HG03159 (cell line): Measurements from ENCODE around the gene CACNA1C.

Source experiments
- ATAC-seq: cut with Tn5 transposase; IDR thresholded peaks from one replicate; pipeline ENCODE4 v1.9.1; 2021; ENCODE audit warnings: mild to moderate bottlenecking, moderate library complexity; ENCODE audit not compliant: unreplicated experiment

CACNA1C gene

DNA sequence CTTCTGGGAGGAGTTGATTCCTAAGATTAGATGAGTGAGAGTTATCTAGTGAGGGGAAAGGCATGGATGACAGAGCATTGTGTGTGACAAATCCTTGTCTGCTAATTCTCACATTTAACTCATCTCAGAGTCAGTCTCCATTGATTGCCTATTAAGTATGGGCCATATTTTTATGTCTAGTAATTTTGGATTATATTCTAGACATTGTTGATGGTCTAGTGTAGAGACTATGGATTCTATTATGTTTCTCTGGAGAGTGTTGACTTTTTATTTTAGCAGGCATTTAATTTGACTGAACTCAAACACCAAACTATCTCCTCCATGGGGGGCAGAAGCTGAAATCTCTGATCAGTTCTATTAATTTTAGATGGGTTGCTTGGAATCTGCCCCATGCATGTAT is 114.4 kb downstream of the CACNA1C start:
- no peak for ATAC-seq

DNA sequence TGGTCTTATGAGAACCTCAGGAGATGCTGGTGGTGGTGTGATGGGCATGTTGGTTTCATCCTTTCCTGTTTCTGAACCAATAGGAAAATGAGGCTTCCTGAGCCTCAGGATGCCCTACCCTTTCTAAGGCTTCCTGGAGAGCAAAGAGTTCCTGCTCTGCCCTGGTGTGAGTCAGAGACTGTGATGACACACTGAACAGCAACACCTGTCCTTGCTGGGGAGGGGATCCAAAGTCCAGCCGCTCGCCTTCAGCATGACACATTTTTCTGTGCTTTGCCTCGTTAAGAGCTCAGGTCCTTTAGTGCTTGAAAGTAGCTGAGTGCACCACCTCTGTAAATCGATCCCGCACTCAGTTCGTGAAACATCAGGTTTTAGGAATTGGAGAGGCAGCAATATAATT is 116.0 kb downstream of the CACNA1C start:
- no peak for ATAC-seq

DNA sequence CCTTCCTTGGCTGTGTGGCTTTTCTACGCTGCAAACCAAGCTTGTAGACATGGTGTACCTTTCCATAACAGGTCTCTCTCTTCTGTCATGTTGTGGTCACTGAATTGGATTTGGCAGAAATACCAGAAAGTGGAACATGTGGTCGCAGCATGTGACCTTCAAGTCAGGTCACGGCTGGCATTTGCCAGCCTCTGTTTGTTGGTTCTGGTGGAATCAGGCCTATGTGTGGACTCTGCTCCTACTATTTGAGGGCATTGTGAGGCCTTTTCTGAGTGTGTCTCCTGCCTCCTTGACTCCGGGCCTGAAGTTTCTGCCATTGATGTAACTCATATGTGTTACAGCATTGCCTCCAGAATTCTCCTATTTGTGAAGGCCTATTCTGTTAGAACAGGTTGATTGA is 116.7 kb downstream of the CACNA1C start:
- ATAC-seq: no peak

DNA sequence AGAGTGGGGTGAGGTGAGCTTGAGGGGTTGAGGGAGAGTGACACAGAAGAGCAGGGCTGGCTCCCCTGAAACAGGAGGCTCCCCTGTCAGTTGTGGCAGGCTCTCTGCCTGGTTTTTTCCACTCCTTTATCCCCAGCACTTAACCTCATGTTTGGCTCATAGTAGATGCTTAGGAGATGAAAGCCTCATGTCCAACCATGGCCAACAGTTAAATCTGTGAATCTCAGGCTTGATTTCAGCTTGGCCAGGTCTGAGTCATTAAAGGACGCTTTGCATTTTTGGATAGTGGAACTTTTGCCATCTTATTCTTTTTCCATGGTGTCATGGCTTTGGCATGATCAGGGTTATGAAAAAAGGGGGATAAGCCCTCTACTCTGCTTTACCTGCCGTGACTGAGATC is 117.2 kb downstream of the CACNA1C start:
- ATAC-seq: no peak

DNA sequence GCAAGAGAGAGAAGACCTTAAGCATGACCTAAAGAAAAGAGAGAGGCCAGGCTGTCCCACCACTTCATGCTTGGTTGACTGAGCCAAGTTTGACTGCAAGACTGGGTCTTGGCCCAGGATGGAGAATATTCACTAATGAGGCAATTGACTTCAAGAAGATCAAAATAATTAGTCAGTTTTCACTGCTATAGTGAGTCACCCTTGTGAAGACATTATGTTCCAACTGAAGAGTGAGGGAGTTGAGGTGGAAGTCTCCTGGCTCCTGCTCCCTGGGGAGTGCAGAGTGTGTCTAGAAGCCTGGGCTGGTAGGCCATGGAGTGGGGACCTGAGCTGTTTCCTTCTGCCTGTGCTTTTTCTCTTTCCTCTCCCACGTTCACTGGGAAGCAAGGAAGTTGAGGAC is 117.6 kb downstream of the CACNA1C start:
- no peak for ATAC-seq

DNA sequence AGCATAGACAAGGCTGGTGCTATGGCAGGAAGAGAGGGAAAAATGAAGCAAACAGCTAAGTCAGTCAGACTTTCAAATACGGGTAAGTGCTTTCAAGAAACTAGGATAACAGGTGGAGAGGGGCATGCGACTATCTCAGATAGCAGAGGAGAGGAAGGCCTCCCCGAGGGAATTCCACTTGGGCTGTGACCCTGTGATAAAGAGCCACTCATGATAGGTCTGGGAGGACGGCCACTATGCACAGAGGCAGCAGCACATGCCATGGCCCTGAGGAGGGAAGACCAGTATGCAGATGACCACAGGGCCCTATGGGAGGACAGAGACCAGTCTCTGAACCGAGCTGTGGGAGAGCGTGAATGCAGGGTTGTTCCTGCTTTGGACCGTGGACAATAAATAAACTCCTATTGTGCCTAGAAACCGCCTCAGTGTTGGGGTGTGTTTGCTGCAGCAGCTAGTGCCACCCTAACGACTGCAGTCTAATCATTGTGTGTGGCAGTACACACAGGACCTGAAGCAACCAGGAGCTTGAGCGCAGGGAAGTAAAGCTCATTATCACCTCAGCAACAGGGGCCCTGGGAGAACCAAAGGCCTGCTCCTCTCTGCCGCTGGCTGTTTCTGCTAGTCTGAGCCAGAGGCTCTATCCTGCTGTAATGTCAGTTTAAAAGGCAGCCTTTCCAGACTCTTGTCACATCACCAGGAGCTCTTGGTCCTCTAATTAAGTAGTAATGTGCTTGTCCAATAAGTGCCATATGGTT is 119.1 kb downstream of the CACNA1C start:
- no peak for ATAC-seq

DNA sequence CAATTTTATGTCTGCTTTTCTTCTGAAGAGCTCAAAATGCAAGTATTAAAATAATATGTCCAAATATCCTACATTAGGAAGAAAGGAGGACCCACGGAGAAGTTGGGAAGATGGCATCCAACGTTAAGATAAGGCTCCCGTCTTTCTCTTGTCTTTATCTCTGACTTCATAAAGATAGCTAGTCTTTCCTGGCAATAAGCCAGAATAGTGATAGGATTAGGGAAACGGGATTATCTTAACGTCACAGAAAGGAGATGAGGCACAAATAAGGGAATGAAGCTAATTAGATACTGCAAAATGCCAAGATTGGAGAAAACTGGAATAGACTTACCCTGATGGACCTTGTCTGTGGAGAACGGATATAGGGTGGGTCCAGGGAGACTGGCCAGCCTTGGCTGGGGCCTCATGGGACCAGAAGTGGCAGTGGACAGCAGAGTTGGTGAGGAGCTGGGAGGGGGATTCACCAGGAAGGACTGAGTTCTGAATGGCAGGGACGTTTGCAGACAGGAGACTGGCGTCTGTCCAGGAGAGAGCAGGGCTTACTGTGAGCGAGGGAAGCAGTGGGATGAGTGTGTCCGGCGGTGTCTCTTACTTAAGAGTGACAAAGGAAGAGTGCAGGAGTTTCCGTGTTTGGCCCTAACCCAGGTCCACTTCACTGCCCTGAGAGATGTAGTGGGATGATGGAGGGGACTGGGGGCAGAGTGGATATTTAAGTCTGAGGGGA is 119.9 kb downstream of the CACNA1C start:
- ATAC-seq: no peak

DNA sequence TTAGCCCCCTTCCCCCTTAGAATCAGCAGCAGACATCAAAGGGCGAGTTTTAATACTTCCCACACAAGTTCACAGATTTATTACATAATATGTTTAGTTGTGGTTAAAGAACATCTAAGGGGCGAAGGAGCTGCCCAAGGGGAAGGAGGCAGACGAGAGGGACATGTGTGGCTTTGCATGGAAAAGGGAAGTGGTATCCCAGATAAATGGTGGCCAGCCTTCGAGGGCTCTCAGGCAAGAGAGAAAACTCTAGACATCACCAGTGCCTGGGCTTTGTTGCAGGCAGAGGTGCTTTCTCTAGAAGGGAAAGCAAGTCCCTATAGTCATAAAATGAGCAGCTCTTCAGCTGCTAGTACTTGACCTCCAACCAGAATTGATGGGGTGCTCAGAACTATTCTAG is 121.2 kb downstream of the CACNA1C start:
- no peak for ATAC-seq

DNA sequence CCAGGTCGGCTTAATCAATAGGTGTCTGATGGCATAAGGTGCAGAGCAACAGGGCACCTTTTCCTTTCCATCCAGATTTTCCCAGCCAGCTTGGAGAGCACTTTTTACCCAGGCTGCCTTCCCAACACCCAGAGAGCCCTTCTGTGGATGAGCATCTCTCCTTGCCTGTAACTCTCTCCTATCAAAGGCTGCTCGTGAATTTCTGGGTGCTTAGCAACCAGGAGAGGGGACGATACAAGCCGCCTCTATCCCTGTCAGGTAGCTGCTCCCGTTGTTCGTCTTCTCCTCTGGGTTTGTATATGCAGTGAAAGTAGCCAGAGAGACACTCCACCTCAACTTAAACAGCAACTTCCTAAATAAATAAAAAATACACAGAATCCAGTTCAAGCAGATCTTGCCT is 124.2 kb downstream of the CACNA1C start:
- no peak for ATAC-seq

DNA sequence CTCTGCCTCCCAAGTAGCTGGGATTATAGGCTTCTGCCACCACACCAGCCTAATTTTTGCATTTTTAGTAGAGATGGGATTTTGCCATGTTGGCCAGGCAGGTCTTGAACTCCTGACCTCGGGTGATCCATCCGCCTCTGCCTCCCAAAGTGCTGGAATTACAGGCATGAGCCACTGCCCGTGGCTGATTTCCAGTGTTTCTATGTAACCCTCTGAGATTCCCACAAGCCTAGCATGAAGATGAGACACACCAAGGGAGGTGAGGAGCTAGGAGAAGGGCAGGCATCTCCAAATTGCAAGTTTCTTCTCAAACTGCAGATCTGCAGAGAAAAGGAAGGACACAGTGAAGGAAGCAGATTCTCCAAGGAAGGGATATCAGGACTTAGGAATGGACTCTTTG is 125.0 kb downstream of the CACNA1C start:
- no peak for ATAC-seq

DNA sequence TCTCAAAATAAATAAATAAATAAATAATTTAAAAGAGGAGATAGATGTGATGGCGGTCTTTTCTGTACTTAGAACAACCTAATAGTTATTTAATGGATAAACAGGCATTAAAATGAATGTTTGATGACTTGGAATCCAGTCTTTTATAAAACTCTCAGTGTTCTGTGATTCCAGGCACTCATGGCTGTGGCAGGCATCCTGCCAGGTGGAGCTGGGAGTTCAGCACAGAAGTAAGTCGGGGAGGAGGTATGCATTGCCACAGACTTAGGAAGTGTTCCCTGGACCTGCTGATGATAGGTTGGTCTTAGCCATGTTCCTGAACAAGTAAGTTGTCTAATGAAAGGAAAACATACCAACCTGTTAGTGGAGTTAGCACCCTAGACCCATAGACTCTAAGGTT is 126.3 kb downstream of the CACNA1C start:
- no peak for ATAC-seq

DNA sequence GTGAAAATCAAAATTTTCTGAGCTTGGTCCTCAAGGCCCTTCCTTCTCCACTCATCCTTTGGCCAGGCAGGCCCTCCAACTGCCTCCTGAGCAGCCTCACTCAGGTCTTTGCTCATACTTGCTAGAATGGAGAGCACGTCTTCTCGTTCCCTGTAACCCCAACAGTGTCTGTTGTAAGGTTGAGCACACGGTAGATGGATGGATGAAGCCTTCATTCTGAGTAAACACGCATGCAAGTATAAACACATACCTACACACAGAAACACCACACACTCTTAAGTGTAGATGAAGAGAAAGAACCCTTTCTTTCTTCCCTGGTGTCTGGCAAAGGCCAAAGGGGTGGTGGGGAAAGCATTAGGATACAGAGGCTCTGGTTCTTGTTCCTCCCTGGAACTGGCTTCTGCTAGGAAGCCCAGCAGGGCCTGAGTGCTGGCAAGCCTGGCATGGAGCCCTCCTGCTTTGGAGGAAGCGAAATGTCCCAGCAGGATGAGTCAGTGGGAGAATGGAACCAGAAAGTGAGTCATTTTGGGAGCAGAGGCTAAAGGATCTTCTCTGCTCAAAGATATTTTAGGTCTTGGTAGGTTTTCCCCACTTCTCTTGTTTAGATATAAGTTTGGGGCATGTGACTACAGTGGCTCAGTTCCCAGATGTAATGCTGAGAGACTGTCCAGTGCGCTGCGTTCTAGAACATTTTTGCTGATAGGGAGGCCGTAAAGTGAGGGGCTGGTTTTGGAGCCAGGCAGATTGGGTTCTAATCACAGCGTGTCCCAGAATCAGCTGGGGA is 127.4 kb downstream of the CACNA1C start:
- no peak for ATAC-seq

DNA sequence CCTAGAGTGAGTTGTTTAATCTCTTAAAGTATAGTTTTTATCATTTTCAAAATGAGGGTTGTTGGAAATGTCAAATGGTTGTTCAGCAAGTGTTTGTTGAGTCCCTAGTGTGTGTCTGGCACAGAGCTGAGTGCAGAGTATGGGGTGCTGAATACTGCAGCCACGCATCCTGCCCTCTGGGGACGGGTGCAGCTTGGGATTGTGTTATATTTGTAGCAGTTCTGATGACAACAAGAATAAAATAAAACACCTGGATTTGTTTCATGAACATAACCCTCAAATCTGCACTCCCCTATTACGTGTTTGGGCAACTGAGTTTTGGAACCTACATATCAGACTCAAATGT is 127.9 kb downstream of the CACNA1C start:
- no peak for ATAC-seq

DNA sequence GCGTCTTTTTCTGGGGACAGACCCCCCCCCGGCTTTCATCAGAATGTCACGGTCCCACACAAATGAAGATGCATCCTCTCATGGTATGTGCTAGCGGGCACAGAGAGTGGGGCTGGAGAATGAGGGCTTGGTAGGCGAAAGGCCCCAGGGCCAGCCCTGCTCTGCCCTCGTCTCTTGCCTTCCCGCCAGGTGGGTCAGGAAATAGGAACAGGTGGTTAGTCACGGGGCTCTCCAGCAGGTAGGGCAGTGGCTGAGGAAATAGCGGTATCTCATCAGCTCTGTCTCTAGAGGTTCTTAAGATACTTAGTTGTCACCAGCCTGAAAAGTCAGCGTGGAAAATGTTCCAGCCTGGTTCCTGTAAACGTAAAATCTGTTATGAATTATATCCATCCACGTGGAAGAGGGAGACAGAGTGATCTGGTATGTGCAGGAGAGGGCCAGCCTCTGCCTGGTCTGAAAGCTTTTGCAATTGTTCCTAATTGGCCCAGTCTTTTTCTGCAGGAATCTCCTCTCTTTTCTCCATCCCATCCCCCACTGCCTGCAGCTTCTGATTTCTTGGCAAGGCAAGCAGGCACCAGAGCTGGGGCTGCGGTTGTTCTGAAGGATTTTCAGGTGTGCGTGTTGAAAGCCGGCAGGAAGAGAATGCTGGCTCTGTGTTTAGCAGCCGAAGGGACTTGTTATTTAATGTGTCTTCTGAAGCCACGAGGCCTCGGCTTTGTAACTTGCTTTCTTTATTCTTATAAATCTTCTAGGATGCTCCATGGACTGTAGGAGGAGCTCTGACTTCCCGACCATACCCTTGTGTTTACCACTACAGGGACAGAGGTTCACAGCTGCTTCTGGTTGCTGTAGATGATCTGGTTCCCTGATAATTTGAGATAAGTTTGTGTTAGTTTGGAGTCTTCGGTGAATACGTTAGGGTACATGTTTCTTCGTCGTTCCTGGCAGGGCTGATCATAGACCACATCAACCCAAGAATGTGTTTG is 131.1 kb downstream of the CACNA1C start:
- ATAC-seq: no peak

DNA sequence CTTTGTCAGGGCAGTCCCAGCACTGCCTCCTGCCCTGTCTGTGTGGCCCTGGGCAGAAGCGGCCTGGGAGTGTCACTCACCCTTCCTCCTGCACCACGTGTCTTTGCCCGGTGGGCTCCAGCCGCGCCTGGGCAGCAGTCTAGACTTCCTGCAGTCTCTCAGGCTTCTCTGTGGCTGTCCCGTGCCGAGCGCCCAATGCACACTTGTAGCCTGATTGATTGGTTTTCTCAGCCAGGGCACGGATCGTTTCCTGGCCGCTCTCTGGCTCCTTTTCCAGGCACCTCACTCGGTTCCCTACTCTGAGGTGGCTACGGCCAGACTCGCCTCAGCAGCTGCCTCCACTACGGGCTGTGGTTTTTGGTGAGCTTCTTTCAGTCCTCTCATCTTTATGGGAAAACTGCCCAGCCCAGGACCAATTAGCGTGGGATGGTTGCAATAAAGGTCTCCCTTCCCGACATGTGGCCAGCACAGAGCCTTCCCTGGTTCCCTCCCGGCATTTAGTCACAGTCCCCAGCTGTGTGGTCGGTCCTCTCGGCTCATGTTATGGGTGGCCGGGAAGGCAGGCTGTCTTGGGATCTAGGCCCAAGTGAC is 133.1 kb downstream of the CACNA1C start:
- ATAC-seq: no peak

DNA sequence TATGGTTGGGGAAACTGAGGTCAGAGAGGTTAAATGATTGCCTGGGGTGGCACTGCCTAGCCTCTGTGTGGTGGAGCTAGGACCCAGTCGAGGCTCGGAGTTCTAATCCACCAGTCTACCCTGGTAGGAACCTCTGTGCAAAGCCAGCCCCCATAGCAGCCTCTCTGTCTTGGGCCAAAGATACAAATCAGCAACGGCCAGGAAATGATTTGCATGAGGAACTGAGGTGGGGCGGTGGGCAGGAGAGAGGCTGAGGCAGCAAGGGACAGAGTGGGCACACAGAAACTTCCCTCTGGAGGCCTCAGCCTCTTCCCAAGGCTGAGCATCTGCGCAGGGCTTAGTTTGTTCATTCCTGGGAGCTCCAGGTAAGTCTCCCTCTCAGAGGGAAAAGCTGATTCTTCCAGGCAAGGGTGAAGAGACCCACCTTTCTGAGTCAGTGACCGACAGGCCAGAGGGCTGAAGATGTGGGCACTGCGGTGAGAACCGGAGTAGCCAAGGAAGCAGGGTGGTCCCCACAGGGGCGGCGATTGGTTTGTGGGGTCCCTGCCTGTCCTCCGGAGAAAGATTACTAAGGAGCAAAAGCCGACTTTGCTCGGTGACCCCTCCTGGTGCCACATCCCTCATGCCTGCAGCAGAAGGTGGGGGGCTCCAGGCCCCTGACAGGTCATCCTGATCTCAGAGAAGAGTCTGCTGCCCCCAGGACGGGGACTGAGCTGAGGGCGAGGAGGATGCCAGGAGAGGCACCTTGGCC is 134.6 kb downstream of the CACNA1C start:
- no peak for ATAC-seq

DNA sequence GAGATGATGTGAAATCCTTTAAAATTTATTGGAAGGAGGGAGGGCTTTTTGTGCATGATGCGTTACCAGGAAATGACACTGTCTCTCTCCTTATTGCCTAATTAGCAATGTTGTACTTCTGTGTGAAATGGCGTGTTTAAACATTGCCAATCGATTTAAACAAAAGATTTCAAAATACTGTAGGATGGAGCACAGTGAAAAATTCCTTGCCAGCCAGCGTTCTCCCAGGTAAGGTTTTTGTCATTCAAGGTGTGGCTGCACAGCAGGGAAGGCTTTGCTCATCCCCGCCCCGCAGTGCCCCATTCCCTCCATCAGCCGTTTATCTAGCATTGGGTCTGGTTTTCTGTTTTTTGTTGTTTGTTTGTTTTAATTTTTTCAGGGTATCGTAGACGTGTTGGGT is 137.3 kb downstream of the CACNA1C start:
- no peak for ATAC-seq

DNA sequence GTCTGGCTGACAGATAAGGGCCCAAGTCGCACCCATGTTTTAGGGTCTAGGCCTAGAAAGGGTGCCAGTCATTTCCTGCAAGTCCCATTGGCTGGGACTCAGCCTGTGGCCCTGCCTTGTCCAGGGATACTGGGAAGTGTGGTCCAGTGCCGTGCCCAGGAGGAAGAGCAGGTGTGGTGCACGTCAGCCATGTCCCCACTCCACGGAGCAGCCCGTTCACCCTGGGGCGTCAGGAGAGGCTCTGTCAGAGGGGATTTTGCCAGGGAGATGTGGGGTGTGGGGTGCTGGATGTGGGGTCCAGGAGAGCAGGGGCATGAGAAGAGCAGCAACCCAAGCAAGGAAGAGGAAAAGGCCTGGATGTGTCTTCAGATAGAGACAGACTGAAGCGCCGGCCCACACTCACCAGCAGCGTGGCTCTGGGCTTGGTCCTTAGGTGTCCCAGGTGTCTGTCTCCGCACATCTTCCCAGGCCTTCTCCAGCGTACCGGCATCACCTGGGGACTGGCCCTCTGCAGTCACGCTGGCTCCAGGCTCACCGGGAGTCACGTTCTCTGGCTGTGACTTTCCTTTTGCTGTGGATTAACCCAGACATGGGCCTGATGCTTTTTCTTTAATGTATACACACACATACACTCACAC is 138.2 kb downstream of the CACNA1C start:
- no peak for ATAC-seq

DNA sequence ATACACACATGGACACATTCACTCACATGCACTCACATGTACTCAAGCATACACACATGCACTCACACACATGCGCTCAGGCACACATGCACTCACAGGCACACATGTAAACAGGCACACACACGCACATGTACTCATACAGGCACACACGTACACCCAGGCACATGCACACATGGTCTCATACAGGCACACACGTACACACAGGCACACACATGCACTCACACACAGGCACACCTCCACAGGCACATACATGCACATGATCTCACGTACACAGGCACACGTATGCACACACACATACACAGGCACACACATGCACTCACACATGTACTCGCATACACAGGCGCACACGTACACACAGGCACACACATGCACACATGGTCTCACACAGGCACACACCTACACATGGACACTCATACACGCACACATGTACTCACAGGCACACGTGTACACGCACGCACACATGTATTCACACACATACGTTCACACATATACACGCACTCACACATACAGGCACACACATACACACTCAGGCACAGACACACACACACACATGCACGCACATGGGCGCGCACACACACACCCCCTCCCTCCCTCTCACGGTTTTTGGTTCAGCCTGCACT is 138.9 kb downstream of the CACNA1C start:
- ATAC-seq: no peak
